Progenitor cell of endocrine pancreas (in vitro differentiated cells): ENCODE measurements around the gene RNU6-9. TPM values are rescaled to one million over a fixed set of nuclear protein-coding genes. Genes with fewer than 3 reads are reported as not detected.
A peak's percentile ranks its signal among the peaks of the same experiment; 100 is the strongest.

Source experiments
- DNase-seq: peaks from one replicate; pipeline ENCODE4 v3.0.0; 2021; ENCODE audit warnings: low spot score; ENCODE audit not compliant: unreplicated experiment
- H3K27ac Mint-ChIP-seq: 2 replicates; pipeline ENCODE4 v1.8.0; 2021; ENCODE audit warnings: mild to moderate bottlenecking, moderate library complexity, mixed read lengths
- H3K27me3 Mint-ChIP-seq: 2 replicates; pipeline ENCODE4 v1.8.0; 2021; ENCODE audit warnings: mixed read lengths
- H3K36me3 Mint-ChIP-seq: 2 replicates; pipeline ENCODE4 v1.8.0; 2022; ENCODE audit warnings: mixed read lengths; ENCODE audit not compliant: insufficient read depth
- H3K4me1 Mint-ChIP-seq: 2 replicates; pipeline ENCODE4 v1.8.0; 2021; ENCODE audit warnings: low read depth, mixed read lengths
- H3K4me3 Mint-ChIP-seq: 2 replicates; pipeline ENCODE4 v1.8.0; 2021; ENCODE audit warnings: low read depth, mild to moderate bottlenecking, moderate library complexity, mixed read lengths
- H3K9me3 Mint-ChIP-seq: 2 replicates; pipeline ENCODE4 v1.8.0; 2021; ENCODE audit warnings: low read depth, mixed read lengths
- total RNA-seq: library from RNA; stranded (reverse); gene quantifications from 2 replicates; pipeline ENCODE4 v1.2.1, GENCODE V29; 2021
- TF ChIP-seq, protein P1 (sequence below): fragments of 200-600 bp; sonication (generic); IDR thresholded peaks from one replicate; pipeline ENCODE4 v1.5.0; 2021; ENCODE audit warnings: antibody characterized with exemption, mild to moderate bottlenecking; ENCODE audit not compliant: unreplicated experiment

RNU6-9 gene
- total RNA-seq, 1 donor from 2014 or later: not detected

DNA sequence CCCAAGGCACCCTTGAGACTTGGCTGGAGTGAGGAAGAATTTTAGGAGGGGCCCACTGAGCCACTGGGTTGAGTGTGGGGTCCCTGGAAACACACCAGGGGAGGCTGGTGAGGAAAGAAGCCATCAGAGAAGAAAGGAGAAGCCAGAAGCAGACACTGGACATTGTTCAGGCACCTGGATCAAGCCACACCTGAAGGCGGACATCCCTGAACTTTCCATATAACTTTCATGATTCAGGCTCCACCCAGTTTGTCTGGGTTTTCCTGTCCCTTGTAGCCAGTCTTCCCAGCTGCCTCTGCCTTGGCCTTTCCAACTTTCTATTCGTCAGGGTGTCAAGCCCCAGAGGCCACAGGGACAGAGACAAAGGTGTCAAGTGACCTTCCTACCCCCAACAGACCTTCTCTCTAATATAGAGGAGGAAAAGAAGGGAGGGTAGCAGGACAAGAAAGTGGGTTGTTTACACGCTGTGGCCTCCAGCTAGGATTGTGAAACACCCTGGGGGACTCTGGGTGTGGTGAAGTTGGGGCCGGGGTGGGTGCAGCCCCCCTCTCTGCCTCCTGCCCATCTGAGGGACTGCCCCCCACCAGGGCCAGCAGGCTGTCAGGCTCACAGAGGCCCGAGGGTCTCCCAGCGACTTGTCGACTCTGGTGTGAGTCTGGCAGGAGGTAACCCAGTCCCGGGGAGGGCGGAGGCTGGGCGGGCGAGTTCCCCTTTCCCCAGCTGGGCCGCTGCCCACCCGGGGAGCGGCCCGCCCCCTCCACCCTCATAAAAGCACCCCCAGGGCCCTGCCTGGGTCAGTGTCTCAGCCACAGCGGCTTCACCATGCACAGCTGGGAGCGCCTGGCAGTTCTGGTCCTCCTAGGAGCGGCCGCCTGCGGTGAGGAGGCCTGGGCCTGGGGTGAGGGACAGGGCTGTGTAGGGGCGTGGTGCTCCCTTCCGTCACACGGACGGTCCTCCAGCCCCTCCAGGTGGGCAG lies 34.1 kb upstream of the RNU6-9 start, which contains the start of gene CFD:
CFD (plus strand) TSS at position 797 of the 976 bp plus-strand sequence; CDS start at position 823, 26 bp downstream.
- H3K27ac Mint-ChIP-seq: no peak within 1 kb of the TSS
- DNase-seq: no peak
- H3K4me3 Mint-ChIP-seq: peak within 1 kb of the TSS; percentile 26
- peaks cover 22% of the 10 kb centered on the region for H3K27me3 Mint-ChIP-seq
- H3K9me3 Mint-ChIP-seq: no peaks in the 10 kb centered on the region
- no peaks in the 10 kb centered on the region for H3K36me3 Mint-ChIP-seq
- H3K4me1 Mint-ChIP-seq: no peaks in the 10 kb centered on the region
- TF ChIP-seq, protein P1, sequence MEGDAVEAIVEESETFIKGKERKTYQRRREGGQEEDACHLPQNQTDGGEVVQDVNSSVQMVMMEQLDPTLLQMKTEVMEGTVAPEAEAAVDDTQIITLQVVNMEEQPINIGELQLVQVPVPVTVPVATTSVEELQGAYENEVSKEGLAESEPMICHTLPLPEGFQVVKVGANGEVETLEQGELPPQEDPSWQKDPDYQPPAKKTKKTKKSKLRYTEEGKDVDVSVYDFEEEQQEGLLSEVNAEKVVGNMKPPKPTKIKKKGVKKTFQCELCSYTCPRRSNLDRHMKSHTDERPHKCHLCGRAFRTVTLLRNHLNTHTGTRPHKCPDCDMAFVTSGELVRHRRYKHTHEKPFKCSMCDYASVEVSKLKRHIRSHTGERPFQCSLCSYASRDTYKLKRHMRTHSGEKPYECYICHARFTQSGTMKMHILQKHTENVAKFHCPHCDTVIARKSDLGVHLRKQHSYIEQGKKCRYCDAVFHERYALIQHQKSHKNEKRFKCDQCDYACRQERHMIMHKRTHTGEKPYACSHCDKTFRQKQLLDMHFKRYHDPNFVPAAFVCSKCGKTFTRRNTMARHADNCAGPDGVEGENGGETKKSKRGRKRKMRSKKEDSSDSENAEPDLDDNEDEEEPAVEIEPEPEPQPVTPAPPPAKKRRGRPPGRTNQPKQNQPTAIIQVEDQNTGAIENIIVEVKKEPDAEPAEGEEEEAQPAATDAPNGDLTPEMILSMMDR: no peak

DNA sequence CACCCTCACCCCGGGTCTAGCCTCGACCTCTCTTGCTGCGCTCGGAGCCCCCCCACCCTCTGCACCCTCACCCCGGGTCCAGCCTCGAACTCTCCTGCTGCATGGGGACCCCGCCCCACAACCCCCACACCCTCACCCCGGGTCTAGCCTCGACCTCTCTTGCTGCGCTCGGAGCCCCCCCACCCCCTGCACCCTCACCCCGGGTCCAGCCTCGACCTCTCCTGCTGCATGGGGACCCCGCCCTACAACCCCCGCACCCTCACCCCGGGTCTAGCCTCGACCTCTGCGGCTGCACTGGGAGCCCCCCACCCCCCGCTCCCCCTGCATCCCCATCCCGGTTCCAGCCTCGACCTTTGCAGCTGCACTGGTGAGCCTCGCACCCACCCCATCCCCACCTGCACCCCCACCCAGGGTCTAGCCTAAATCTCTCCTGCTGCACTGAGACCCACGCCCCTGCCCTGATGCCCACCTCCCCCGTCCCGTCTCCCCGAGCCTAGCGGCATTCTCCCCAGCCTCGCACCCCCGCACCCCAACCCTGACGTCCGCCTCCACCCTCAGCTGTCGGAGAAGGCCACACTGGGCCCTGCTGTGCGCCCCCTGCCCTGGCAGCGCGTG lies 32.0 kb upstream of the RNU6-9 start:
- H3K27me3 Mint-ChIP-seq: peaks cover 22% of the 10 kb centered on the region
- H3K4me3 Mint-ChIP-seq: no peak overlapping the region
- TF ChIP-seq, protein P1: no peak
- DNase-seq: no peak
- H3K36me3 Mint-ChIP-seq: peaks cover 4% of the 10 kb centered on the region
- no peak overlapping the region for H3K27ac Mint-ChIP-seq
- no peaks in the 10 kb centered on the region for H3K9me3 Mint-ChIP-seq
- H3K4me1 Mint-ChIP-seq: no peaks in the 10 kb centered on the region

DNA sequence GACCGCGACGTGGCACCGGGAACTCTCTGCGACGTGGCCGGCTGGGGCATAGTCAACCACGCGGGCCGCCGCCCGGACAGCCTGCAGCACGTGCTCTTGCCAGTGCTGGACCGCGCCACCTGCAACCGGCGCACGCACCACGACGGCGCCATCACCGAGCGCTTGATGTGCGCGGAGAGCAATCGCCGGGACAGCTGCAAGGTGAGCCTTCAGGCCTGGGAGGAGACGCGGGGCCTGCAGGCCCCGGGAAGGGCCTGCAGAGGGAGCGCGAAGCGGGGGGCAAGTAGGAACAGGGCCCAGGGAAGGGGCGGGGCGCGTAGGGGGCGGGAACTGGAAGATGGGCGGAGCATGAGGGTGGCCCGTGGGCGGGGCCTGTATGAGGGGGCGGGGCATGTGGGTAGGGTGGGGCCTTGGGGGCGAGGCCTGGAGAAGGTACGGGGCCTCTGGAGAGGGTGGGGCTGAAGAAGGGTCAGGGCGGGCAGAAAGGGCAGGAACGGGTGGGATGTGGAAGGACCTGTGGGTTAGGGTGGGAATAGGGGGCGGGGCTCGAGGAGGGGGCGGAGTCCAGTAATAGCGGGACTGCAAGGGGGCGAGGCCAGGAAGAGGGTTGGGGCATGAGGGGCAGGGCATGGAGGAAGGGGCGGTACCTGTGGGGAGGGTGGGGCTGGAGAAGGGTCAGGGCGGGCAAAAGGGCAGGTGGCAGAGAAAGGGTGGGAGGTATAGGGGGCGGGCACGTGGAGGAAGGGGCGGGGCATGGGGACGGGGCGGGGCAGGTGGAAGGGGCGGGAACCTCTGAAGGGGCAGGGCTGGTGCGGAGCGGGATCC lies 31.3 kb upstream of the RNU6-9 start:
- Mint-ChIP-seq H3K36me3 (peaks cover 4% of the 10 kb centered on the region), H3K9me3 (no peaks in the 10 kb centered on the region), H3K4me1 (no peaks in the 10 kb centered on the region), H3K27me3 (peaks cover 22% of the 10 kb centered on the region), H3K27ac (no peak overlapping the region), H3K4me3 (no peak overlapping the region)
- TF ChIP-seq, protein P1: no peak
- DNase-seq: no peak

DNA sequence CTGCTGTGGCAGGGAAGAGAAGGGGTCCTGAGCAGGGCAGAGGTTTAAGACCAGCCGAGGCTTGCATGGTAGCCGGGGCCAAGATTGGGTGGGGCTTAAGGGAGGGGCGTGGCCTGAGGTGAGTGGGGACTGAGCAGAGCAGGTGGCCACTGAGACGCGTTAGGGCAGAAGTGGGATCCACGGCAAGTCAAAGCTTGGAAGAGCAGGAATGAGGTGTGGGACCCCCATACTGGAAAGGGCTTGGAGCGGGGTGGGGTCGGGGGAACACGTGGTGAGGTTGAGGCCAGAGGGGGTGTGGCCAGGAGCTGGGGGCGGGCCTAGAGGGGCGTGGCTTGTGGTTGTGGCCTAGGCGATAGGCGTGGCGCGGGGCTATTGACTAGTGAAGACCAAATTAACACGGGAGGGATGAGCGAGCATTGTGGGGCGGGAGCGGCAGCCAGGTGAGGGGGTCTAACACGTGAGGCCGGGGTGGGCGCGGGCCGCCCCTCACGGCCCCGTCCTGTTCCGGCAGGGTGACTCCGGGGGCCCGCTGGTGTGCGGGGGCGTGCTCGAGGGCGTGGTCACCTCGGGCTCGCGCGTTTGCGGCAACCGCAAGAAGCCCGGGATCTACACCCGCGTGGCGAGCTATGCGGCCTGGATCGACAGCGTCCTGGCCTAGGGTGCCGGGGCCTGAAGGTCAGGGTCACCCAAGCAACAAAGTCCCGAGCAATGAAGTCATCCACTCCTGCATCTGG lies 30.5 kb upstream of the RNU6-9 start:
- peaks cover 22% of the 10 kb centered on the region for H3K27me3 Mint-ChIP-seq
- TF ChIP-seq, protein P1: no peak
- no peaks in the 10 kb centered on the region for H3K4me1 Mint-ChIP-seq
- no peaks in the 10 kb centered on the region for H3K9me3 Mint-ChIP-seq
- no peak for DNase-seq
- no peak overlapping the region for H3K27ac Mint-ChIP-seq
- H3K36me3 Mint-ChIP-seq: peaks cover 8% of the 10 kb centered on the region
- no peak overlapping the region for H3K4me3 Mint-ChIP-seq
